HG03565 (cell line): ENCODE measurements around the gene MOV10L1.

Source experiments
- ATAC-seq: cut with Tn5 transposase; IDR thresholded peaks from one replicate; pipeline ENCODE4 v1.9.1; 2021; ENCODE audit warnings: mild to moderate bottlenecking, moderate library complexity; ENCODE audit not compliant: unreplicated experiment

MOV10L1 gene

DNA sequence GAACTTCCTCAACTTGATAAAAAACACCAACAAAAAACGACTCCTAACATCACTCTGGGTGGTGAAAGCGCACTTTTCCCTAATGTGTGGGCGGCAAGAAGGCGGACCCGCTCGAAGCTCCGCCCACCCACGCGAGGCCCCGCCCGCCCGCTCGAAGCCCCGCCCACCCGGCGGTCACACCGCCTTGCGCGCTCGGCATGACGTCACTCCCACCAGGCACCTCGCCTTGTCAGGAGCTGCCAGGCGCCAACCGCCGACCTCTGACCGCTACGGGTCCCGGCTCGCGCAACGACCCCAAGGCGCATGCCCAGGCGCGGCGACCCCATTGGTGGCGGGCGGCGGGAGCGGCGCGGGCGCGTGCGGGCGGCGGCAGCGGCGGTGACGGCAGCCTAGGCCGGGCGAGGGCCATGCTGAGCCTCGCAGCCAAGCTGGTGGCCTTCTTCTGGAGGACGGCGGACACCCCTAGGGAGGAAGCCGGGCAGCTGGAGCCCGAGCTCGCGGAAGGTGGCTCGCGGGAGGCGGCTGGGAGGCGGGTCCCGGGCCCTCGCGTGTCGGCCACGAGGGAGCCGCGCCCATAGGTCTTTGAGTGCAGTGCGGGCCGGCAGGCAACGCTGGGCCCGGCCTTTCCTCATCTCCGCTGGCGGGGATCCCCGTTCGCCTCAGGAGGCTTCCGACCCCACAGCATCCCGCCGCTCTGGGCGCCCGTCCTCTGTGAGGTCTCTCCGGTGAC, at the start of gene MOV10L1:
Gene MOV10L1, plus strand, starts transcription at position 325 of the 730 bp plus-strand sequence. Its CDS starts 83 bp downstream, at position 408.
- no peak for ATAC-seq

DNA sequence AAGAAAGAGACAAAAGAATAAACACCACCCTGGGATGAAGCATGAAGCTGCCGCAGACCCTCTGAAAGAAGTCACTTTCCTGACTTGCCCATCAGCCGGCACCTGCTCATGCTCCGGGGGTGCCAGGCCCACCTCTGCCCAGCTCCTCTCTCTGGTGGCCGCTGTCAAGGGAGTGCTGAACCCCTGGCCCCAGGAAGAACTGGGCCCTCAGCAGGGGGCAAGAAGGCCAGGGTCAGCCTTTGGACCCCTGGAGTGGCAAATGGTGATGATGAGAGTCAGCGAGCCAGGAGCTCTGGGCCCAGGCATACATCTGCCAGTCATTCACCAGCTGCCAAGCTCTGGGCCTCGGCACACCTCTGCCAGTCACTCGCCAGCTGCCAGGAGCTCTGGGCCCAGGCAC, 49.1 kb upstream of the MOV10L1 start:
- no peak for ATAC-seq

DNA sequence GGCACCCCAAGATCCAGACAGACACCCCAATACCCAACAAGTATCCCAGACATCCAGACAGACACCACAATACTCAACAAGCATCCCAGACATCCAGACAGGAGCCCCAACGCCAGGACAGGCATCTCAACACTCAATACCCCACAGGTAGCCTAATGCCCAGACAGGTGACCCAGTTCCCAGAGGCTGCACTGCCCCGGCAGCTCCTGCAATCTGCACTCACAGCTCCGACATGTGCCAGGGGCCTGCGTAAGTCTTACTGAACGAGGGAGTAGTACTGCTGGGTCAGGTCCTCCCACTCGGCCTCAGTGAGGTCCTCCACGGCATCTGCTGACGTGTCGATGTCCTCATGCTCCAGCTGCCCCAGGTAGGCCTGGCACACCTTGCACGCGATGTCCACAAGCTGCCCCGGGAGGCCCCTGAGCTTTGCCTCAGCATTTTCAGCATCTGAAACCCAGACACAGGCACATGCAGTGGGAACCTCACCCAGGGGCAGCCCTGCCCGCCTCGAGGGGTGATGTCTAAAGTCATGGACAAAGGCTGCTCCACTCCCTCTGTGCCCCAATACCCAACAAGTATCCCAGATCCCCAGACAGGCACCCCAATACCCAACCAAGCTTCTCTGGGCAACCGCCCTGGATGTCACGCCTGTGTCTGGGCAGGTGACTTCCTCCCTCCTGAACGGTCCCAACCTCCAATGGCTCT, 48.3 kb upstream of the MOV10L1 start:
- no peak for ATAC-seq

GRCh38 chr22:50044485-50045118, 45.2 kb upstream of the MOV10L1 start:
- no peak for ATAC-seq

GRCh38 chr22:50045211-50046018, 44.4 kb upstream of the MOV10L1 start:
- no peak for ATAC-seq

- no peak for ATAC-seq
Observed at GRCh38 chr22:50046019-50046415, 43.8 kb upstream of the MOV10L1 start.

- ATAC-seq: no peak
Observed at GRCh38 chr22:50046481-50047245, 43.1 kb upstream of the MOV10L1 start.

GRCh38 chr22:50047346-50047745, 42.5 kb upstream of the MOV10L1 start:
- no peak for ATAC-seq

DNA sequence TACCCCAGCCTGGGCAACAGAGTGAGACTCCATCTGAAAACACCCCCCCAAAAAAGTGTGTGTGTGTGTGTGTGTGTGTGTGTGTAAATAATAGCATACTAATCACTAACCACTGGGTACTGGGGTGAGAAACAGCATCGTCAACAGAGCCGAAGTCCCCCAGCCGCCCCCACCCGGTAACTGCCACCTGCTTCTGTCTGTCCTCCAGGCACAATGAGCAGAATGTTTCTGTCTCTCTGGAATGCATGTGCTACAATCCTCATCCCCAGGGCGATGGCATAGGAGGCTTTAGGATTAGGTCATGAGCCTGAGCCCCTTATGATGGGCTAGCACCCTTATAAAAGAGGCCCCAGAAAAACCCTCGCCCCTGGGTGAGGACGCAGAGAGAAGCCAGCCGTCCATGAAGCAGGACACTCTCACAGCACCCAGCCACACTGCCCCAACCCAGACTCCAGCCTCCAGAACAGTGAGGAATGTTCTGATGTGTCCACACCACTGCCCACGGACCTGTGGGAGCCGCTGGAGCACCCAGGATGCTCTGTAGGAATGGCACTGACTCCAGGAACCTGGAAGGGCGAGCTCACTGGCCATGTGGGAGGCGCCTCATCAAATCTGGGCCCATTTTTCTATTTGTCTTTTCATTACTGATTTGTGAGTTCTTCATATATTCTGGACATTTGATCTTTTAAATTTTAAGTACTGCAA, 41.6 kb upstream of the MOV10L1 start:
- no peak for ATAC-seq

DNA sequence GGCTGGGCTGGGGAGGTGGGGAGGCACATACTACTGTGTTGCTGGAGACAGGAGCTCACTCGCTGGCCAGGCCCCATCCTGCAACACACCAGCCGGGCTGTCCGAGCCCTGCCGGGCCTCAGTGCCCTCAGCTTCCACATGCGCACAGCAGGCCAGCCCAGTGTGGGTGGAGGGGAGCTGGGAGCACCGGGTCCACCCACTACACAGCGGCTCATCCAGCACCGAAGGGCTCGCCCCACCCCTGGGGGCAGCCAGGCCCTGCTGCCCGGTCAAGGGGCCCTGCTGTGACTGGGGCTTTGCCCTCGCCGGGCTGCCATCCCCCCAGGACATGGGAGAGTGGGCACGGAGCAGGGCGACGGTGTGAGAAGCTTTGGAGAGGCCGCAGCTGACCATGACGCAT, 41.0 kb upstream of the MOV10L1 start:
- ATAC-seq: no peak

DNA sequence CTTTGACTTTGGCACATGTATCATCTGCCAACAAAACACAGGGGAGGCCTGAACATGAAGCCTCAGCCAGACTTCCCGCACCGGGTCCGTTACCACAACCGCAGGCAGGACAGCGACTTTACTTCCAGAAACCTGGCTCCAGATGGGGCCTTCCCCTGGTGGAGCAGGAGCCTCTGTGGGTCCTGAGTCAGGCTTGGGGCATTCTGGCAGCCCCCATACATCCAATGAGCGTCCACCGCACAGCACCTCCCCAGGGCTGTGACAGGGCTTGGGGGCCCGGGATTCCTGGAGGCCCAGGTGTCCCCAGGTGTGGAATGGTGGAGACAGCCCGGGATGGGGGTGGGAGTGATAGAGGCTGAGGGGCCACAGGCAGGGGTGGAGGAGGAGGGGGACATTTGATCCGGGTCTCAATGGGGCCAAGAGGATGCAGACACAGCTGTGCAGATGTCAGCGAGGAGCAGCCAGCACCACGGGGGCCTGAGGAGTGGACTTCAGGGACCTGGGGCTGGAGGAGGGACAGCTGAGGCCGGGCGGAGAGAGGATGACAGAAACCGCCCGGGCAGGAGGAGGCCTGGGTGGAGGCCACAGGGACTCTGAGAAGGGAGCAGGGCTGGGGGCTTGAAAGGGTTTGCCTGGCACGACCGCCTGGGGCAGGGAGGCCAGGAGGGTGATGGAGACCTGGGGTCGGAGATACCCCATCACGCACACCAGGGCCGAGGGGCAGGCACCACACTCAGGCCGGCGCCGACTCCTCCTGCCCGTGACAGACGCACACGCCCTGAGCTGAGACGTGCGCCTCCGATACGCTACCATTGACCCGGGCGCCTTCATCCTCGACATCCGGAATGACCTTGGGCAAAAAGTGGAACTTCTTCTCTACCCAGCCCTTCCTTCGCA, 40.3 kb upstream of the MOV10L1 start:
- ATAC-seq: no peak

DNA sequence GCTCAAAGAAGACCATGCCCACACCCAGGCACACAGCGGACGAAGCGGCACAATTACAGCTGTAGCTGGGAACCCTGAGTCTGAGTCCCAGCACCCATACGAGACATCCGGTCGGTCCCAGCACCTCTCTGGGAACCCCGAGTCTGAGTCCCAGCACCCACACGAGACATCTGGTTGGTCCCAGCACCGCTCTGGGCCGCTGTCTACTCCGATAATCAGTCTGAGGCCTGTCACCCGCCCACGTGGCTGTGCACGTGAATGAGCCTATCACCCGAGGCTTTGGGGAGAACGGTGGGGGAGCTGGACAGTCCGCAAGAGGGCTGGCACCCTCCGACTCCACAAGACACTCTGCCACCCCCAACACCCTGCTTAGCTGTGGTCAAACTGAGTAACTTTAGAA, 37.9 kb upstream of the MOV10L1 start:
- ATAC-seq: no peak

DNA sequence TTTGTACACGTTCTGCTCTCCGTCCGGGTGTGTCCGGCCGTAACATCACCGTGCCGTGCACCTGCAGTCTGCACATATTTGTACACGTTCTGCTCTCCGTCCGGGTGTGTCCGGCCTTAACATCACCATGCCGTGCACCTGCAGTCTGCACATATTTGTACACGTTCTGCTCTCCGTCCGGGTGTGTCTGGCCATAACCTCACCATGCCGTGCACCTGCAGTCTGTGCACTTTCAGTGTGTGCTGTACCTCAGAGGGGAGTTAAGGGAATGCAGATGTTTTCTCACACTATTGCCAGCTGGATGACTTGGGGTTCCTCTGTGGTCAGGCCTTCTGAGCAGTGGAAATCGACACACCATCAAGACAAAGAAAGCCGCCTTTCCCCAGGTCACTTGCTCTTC, 35.9 kb upstream of the MOV10L1 start:
- ATAC-seq: no peak

- no peak for ATAC-seq
Observed at GRCh38 chr22:50056214-50056972, 33.4 kb upstream of the MOV10L1 start.

DNA sequence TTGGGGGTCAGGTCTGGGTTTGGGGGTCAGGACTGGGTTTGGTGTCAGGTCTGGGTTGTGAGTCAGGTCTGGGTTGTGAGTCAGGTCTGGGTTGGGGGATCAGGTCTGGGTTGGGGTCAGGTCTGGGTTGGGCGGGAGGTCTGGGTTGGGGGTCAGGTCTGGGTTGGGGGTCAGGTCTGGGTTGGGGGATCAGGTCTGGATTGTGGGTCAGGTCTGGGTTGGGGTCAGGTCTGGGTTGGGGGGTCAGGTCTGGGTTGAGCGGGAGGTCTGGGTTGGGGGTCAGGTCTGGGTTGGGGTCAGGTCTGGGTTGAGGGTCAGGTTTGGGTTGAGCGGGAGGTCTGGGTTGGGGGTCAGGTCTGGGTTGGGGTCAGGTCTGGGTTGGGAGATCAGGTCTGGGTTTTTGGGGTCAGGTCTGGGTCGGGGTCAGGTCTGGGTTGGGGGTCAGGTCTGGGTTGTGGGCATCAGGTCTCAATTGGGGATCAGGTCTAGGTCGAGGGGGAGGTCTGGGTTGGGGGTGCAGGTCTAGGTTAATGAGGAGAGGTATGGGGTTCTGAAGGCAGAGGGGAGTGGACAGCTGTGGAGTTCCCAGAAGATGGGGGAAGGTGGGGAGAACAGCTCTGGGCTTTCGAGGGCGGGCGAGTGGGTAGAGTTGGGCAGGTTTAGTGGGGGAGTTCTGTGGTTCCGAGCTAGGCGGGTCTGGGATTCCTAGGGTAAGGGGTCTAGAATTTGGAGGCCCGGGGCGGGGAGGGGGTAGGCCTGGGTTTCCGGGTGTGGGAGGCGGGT, 32.3 kb upstream of the MOV10L1 start:
- ATAC-seq: no peak

DNA sequence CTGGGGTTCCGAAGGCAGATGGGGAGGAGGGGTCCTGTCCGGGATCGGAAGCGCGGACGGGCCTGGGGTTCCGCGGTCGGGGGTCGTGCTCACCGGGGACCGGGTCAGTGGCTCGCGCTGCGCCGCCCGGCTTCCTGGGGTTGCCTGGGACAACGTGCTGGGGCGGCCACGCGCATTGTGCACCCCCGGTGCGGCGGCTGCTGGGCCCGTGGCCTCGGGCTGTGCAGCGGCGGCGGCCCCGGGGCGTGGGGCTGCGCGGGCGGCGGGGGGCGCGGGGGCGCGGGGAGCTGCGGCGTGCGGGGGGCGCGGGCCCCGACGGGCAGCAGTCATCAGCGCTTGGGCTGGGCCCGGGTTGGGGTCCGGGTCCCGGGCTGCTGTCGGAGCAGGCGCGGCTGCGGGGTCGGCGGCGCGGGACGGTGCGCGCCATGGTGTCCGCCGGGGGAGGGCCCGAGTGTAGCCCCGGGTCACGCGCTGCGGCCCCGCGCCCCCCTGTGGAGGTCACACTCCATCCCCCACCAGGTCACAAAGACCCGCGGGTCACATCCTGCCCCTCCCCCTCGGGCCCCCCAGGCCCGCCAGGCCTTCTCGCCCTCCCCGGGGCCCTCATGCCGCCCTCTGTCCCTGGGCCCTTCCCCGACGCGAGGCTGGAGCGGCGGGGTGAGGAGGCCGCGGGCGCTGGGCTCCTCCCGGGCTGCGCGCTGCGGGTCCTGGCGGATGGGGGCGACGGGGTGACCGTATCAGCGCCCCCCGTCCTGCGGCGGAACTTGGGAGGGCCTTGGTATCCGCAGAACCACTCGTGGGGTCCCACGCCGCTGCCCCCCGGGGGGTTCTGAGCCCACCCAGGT, 31.5 kb upstream of the MOV10L1 start, which contains the start of gene TTLL8:
Gene TTLL8, minus strand, starts transcription at position 238 of the 845 bp plus-strand sequence.
- ATAC-seq: no peak
